GM18508 (cell line): ENCODE results near the gene DDX60.
"Not testable (repeated sequence)": the region's sequence is repeated elsewhere in the genome, so short reads cannot be mapped to it uniquely, and the experiment has no call there.

Experiments used
- ATAC-seq: cut with Tn5 transposase; IDR thresholded peaks from one replicate; pipeline ENCODE4 v1.9.1; 2021; ENCODE audit warnings: moderate number of reproducible peaks; ENCODE audit not compliant: insufficient read depth, unreplicated experiment

Gene DDX60

DNA sequence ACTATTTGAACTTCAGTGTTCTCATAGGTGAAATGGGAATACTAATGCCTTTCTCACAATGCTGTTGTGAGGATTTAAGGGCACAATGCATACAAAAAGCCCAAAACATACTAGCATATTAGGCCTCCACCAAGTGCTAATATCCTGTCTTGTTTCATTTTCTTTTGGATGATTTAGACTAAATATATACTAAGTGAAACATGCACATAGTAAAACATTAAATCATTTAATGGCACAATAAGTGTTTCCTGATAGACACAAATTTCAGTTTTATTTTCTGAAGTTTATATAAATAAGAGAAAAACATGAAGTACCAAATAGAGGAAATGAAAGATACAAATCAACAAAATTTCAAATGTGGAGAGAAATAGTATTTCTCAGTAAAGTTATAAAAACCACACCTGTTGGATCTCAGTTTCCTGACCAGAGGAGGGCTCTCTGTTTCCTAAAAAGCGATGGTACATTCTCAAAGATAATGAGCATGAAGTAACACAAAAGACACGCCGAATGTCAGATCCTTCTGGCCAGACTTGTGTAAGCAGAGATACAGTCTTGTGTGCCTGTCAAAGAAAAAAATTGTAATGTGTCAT, 25.1 kb downstream of the DDX60 start:
- no peak for ATAC-seq

DNA sequence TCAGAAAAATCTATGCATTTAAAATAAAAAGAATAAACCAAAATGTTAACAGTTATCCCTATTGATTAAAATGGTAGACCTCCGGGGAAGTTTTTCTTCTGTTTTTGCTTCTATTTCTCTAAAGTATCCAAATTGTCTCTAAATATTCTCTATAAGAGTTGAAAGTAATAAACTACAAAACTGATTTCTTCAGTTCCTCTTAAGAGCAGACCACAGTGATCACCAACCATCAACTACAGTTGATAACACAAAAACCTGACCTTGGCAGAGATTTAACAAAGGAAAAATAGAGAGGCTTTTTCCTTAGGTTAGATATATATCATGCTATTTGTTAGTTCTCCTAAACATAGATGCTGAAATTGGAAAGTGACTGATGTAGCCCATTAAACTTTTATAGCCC, 27.3 kb downstream of the DDX60 start:
- ATAC-seq: no peak

DNA sequence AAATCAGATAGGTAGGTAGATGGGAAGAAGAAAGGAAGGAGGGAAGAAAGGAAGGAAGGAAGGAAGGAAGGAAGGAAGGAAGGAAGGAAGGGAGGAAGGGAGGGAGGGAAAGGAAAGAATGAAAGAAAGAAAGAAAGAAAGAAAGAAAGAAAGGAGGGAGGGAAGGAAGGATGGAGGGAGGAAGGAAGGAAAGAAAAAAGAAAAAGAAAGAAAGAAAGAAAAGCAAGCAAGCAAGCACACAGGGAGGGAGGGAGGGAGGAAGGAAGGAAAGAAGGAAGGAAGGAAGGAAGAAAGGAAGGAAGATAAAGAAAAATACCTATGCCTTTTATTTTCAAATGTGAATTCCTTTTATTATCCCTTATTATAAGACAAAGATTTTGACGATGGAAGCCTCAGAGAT, 32.7 kb downstream of the DDX60 start:
- not testable (repeated sequence) for ATAC-seq

DNA sequence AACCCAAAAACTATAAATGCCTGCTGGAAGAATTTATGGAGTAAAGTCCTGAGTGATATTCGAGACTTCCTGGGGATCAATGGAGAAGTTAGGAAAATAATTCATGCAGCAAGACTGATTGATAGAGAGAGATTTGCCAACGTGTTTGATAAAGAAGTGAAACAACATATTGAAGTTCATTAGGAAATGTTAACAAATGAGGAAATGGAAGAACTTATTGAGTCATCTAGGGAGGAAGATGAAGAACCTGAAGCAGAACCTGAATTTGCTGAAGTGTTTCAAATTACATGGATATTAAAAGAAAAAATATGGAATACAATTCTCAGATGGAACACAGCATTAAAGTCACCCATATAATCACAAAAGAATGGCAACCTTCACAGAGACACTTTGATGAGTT, 39.0 kb downstream of the DDX60 start:
- ATAC-seq: no peak

DNA sequence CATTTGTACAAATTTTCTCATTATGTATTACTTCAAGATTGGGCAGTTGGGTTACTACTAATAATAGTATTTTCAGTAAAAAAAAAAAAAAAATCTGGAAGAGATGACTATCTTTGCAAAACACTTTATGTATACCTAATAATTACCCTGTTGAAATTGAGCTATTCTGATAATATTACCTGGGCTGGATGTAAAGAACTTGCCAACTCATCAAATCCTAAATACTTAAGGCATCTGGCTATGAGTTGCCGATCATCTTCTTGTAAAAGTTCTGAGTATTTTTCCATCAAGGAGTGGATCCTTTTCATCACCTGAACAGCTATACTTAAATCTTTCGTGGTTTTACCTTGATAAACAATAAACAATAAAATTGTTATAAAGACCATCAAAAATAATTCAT, 42.7 kb downstream of the DDX60 start:
- no peak for ATAC-seq

DNA sequence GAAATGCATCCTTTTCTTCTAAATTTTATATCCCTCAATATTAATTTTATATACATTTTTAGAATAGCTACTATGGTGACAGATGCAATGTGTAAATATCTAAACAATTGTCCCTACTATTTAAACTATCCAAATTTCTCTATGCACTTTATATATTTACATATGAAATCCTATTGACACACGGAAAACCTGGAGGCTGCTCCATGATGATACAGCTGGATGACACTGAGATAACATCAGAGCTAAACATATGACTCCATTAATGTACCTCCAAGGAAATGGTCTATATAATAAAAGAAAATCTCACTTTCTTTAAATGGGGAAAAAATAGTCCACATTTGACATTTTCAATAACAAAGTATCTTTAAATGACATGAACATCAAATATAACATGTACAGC, 43.7 kb downstream of the DDX60 start:
- no peak for ATAC-seq

DNA sequence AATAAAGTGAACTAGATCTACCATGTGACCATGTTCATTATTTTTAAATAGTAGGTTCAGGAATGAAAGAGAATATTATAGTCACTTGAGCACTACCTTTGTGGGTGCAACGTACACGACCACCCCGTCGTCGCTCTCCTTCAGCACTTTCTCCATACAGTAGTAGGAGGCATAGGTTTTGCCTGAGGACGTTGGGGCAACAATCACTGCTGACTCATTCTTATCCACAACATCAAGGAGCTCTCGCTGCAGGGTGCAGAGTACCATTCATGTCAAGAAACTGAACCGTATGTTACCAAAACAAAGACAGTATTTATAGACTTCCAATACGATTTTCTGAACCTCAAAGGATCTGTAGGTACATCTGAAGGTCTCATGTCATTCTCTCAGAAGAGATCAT, 44.7 kb downstream of the DDX60 start:
- ATAC-seq: no peak

DNA sequence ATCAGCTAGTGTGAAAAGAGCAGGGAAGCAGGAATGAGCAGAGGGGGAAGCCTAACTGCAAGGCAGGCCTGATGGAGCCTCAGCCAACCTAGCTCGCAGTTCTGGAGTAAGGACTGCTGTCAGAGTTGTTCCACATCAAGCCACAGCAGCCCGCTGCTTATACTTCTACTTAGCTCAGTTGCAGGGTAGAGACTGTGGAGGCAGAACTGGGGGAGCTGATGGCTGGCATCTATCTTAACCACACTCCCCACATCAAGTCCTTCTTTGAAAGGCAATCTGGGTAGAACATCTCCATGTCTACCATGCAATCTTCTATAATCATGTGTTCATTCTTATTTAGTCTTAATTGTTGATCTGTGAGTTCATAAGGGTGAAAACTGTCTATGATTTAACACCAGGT, 46.1 kb downstream of the DDX60 start:
- no peak for ATAC-seq

DNA sequence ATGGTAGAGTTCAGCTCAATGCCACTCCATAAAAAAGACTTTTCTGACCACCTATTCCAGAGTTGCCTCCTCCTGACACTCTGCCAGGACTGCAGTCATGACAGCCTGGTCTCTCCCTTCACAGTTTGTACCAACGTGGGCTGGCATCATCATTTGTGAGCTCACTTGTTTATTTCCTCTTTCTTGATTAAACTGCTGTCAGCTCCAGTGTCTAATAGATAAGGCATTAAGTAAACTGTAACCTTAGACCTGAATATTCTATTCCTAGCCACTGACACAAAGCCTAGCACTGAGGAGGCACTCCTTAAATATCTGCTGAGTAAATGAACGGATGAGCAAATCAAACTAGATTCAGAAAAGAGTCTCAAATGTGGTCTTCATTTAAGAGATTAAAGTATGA, 48.7 kb downstream of the DDX60 start:
- ATAC-seq: no peak

DNA sequence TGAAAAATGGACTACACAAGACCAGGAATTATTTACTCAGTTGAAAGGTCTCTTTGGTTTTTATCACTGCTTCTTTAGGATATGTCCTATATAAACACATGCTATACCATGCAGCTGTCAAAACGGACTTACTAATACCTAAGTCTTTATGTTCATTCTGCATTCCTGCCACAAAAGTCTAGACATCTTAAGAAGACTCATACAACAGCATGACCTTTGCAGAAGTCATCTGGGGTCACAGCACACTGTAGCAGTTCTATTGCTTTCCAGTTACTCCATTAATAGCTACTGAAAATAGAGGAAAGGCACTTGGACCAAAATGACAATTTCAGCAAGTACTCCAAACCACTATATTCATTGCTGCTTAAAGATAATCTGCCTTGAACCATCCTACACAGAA, 53.2 kb downstream of the DDX60 start:
- ATAC-seq: no peak

DNA sequence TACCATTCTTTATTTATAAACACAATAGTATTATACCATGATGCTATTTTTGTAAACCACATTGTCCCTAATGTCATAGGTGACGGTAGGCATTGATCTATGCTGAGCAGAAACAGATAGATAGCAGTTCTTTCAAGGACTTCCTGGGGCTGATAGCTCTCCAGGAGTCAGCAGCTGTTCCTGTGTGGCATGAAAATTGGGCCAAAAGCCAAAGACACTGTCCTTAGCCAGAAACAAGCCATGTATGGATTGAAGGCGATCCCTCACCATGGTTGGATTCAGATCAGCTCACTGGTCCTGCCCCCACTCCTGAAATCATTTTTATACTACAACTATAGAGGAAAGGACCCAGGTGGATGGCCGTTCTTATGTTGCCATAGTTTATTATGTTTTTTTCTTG, 53.6 kb downstream of the DDX60 start:
- ATAC-seq: no peak

DNA sequence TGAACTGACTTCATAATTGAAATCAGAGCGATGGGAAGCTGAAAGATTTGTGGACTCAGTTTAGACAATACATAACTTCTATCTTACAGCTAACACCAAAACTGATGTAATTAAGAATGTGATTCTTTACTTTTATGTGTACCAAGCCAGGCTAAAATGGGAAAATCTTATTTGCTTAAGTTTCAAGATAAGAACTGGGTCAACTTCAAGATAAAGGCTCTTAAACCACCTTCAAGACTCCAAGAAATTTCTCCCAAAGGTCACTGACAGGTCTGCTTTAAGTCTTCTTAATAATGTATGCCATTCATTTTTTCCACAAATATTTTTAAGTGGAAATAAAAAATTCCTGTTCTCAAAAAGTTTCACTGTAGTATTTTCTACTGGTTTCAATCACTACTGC, 55.5 kb downstream of the DDX60 start:
- no peak for ATAC-seq

DNA sequence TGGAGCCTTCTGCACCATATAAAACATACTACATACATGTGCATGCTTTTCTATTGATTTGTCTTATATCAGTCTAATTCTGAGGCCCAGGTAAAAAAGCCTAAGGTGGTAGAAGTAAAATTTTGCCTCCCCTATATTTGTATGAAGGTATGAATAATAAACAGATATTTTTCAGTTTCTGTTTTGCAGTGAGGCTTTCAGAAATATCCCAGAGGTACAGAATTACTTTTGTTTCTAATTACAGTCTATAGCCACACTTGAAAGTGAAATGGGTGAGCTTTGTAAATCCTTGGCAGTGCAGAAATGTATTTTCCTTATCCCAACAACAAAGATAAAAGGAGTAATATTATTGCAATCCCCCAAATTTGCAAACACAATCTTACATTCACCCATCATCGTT, 59.5 kb downstream of the DDX60 start:
- ATAC-seq: peak; percentile 48

DNA sequence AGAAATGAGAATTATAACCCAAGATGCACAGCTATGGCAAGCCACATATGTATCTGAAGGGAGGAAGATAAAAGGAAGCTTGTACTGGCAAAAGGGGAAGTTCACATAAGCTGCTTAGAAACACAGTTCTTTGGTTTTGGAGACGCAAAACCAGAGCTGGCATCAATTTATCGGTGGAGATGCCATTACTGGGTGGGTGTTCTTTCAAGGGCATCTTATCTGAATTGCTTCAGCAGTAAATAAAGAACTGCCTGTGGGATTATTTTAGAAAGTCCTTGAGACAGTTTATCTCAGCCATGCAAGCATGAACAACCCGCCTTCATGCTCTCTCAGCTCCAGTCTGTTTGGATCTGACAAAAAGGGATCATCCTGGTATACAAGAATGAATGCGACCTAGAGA, 60.8 kb downstream of the DDX60 start:
- ATAC-seq: no peak

DNA sequence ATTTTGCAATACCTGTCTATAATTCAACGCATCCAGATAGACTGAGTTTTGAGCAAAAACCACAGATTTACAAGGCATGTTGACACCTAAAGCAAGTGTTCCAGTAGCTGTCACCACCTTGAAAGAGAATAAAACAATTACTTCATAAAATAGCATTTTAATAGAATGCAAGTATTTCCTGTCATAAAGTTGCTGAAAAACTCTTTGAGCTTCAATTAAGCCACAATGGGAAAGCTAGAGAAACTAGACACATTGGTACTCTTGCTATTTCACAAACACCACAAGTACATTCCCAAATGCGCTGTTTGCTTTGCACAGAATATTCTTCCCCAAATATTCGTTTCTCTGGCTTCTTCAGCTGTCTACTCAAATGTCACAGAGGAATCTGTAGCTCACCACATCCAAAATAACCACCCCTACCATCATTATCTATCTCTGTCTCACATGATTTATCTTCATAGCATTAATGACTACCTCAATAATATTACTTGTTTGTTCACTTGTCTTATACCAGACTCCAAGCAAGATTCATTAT, 70.3 kb downstream of the DDX60 start:
- ATAC-seq: no peak

DNA sequence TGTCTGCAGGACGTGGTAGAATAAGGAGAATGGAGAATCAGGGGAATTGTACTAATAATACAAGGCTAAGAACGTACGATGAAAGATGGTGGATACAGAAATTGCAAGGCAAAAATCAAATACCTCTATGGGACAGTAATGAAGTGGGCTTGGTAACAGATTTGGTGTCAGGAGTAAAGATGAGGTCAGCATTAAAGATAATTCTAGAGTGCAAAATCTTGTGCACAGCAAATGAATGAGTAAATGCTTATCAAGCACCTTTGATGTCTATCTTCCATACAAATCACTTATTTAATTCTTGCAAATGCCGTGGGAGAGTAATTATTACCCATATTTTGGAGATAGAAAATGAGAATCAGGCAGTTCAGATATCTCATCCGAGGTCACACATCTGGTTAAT, 70.9 kb downstream of the DDX60 start:
- ATAC-seq: no peak

DNA sequence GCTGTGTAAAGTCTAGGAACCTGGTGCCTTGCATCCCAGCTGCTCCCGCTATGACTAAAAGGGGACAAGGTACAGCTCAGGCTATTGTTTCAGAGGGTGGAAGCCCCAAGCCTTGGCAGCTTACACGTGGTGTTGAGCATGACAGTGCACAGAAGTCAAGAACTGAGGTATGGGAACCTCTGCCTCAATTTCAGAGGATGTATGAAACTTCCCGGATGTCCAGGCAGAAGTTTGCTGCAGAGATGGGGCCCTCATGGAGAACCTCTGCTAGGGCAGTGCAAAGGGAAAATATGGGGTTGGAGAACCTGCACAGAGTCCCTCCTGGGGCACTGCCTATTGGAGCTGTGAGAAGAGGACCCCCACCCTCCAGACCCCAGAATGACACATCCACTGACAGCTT, 76.6 kb downstream of the DDX60 start:
- no peak for ATAC-seq

DNA sequence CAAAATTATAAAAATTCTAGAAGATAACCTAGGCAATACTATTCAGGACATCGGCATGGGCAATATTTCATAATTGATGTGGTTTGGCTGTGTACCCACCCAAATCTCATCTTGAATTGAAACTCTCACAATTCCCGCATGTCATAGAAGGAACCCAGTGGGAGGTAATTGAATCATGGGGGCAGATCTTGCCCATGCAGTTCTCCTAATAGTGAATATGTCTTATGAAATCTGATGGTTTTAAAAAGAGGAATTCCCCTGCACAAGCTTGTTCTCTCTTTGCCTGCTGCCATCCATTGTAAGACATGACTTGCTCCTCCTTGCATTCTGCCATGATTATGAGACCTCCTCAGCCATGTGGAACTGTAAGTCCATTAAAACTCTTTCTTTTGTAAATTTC, 77.7 kb downstream of the DDX60 start:
- ATAC-seq: no peak

DNA sequence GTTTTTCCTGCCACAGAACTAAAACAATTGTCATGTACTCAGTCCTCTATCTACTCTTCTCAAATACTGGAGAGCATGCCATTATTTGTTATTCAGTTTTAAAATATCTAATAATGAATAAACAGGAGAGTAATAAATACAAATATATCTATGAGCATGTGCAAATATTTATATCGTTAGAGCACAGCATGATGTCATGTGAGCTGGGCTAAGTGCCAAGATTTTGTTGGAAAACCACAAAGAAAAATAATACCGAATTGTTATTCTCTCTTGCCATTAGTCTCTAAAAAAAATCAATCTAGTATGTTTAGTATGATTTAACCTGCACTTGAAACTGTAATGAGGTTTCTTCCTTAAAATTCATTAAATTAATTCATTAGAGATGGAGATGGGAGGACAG, 97.3 kb downstream of the DDX60 start:
- ATAC-seq: no peak

DNA sequence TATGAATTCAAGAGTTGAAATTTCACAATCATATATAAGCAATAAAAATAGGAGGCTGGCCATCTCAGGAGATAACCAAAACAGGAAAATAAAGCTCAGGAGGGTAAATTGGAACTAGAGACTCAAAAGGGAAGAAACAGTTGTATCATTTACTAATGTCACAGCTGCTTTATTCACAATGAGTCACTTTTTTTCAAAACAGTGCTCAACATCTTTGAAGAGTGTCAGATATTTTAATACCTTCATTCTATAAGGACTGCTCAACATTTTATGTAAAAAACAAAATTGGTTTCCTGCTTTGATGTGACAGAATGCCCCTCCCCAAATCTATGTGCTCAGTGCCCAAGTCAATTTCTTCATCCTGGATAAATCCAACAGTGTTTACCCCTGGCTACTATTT, 97.7 kb downstream of the DDX60 start:
- no peak for ATAC-seq

DNA sequence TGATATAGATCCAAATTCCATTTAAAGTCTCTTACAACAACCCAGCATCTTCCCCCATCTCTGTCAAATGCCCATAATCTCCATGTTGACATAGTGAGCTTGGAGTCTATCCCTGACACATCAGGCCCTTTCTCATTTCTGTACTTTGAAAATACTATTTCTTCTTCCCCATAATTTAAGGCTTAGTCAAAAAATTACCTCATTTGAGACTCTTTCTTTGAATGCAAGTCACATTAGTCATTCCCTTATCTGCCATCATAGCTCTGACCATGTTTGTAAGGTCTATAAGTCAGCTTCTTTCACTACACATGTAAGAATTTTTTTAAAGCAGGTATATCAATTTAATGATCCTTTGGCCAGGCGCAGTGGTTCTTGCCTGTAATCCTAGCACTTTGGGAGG, 99.9 kb downstream of the DDX60 start:
- no peak for ATAC-seq

DNA sequence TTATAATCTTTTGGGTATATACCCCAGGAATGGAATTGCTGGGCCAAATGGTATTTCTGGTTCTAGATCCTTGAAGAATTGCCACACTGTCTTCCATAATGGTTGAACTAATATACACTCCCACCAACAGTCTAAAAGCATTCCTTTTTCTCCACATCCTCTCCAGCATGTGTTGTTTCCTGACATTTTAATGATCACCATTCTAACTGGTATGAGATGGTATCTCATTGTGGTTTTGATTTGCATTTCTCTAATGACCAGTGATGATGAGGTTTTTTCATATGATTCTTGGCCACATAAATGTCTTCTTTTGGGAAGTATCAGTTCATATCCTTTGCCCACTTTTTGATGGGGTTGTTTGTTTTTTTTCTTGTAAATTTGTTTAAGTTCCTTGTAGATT, 105.0 kb downstream of the DDX60 start:
- not testable (repeated sequence) for ATAC-seq

DNA sequence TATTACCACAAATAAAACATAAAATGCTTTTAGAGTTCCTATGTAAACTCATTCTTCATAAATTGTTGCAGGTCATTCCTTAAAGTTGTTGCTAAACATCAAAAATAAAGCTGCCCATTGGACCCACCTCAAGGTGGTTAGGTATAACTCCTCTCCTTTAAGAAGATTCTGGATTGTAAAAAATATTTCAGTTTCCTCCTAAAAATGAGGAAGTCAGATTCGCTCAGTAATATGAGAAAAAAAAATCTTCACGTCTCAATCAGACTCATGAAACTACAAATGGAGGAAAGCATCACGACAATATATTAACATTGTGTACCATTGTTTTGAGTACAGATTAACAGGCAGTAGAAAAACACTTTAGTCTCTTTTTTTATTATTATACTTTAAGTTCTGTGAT, 105.9 kb downstream of the DDX60 start:
- ATAC-seq: no peak
